Activated CD4-positive, CD25-positive, alpha-beta regulatory T cell treated with anti-CD3 and anti-CD28 coated beads, Interleukin-2, amount 50 U/mL, for 72 hours (primary cell): ENCODE measurements around the gene LIN54.
"Not testable (repeated sequence)": the region's sequence is repeated elsewhere in the genome, so short reads cannot be mapped to it uniquely, and the experiment has no call there.

ENCODE experiments used
- DNase-seq: peaks from one replicate; pipeline ENCODE4 v3.0.0; 2021

LIN54 gene

DNA sequence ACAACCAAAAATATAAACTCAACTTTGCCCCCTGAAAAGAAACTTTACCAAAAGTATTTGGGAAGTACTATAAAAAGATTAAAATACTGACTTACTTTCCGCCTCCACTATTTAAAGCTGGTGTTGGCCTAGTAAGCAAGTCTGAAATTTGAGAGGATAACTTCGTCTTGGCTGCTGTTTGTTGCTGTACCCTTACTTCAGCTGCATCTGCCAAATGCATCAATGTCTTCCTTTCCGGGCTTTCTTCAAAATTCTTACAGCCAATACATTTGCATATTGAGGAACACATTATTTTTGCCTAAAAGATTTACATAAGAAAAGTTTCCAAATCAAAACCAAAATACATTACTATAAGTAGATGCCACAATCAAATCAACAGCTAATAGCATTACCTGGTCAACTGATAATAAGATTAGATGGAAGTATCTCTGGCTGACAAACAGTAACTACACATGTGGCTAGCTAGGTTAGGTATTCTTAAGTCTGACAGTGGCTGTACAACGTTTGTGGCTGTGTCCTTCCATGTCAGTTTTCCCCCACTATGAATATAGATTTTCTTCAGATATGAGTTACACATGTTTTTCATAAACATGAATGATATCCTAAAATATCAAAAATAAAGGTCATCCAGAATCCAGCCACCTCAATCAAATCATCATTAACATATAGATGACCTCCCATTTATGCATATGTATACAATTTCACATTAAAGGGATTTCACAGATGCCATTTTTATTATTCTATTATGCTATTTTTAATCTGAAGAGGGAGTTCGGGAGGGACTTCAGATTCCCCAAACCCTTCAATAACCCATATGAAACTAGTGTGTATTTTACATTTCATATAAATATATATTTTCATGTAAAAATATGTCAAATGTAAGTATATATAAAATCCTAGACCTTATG, 79.5 kb downstream of the LIN54 start:
- no peak for DNase-seq

GRCh38 chr4:82921795-82922194, 88.8 kb downstream of the LIN54 start:
- no peak for DNase-seq

- DNase-seq, result no peak
Observed at GRCh38 chr4:82919386-82919785, 91.2 kb downstream of the LIN54 start.

DNA sequence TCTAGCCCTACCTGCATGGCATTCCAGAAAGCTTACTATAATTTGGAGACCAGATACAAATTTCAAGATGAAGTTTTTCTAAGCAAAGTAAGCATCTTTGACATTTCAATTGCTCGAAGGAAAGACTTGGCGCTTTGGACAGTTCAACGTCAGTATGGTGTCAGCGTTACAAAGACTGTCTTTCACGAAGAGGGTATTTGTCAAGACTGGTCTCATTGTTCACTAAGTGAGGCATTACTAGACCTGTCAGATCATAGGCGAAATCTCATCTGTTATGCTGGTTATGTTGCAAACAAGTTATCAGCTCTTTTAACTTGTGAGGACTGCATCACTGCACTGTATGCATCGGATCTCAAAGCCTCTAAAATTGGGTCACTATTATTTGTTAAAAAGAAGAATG, 92.5 kb downstream of the LIN54 start:
- DNase-seq, result no peak

DNA sequence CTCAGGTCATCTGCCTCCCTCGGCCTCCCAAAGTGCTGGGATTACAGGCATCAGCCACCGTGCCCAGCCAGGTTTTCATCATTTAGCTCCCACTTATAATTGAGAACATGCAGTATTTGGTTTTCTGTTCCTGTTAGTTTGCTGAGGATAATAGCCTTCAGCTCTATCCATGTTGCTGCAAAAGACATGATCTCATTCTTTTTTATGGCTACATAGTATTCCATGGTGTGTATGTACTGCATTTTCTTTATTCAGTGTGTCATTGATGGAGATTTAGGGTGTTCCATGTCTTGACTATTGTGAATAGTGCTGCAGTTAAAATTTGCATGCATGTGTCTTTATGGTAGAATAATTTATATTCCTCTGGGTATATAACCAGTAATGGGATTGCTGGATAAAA, 96.7 kb downstream of the LIN54 start:
- not testable (repeated sequence) for DNase-seq

DNA sequence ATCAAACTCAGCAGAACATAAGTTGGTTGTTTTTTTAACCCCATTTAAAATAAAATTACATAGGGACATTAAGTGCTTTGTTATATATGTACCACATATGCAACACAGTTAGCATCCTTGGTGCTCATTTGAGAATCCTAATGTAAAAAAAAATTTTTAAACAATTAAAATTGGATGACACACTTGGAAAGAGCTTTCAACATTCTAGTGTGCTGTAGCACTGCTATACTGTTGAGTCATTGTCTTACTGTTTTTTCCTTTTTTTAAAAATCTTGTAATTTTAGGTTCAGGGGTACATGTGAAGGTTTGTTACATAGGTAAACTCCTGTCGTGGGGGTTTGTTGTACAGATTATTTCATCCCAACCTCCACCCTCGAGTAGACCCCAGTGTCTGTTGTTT, 97.3 kb downstream of the LIN54 start:
- no peak for DNase-seq

DNA sequence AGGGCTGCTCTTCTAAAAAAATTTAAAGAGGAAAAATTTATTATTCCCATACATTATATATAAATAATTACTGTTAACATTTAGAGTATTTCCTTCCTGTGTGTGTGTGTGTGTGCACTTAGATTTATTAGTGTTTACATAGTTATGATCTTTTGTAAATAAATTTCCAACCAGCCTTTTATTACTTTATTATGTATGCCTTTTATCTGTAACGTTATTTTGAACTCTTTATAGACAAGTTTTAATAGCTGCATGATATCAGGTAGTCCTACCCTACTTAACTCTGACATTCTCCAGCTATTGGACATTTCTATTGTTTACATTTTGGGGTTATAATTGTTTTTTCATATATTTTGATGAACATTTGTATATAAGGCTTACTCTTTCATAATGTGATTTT, 101.3 kb downstream of the LIN54 start:
- no peak for DNase-seq

- no peak for DNase-seq
Observed at GRCh38 chr4:82906469-82906868, 104.2 kb downstream of the LIN54 start.

DNA sequence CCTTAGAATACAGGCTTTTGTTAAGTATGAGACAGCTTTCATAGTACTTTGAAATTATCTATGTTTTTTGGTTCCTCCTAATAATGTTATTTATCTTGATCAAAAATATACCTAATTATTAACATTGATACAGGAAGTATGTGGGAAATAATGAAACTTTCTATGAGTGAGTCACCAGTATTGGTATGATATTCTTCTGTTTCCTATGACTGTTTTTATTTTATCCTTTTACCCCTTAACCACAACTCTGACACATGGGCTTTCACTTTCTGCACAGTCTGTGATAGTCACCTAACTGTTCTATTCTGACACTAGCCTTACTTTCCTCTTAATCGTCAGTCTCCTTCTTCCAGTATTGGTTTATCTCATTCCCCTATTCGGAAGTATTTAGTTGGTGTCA, 105.4 kb downstream of the LIN54 start:
- no peak for DNase-seq

DNA sequence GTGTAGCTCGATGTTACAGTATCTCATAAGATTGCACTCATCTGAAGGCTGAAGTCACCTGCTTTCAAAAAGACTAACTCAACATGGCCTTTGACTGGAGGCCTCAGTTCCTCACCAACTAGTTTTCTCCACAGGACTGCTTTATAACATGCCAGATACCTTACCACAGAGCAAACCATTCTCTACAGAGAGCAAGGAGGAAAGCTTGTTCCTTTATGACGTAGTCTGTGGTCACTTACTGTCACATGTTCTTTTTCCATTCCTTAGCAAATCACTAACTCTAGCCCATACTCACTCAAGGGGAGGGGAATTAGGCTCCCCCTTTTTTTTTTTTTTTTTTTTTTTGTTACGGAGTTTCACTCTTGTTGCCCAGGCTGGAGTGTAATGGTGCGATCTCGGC, 106.9 kb downstream of the LIN54 start:
- DNase-seq, result no peak

DNA sequence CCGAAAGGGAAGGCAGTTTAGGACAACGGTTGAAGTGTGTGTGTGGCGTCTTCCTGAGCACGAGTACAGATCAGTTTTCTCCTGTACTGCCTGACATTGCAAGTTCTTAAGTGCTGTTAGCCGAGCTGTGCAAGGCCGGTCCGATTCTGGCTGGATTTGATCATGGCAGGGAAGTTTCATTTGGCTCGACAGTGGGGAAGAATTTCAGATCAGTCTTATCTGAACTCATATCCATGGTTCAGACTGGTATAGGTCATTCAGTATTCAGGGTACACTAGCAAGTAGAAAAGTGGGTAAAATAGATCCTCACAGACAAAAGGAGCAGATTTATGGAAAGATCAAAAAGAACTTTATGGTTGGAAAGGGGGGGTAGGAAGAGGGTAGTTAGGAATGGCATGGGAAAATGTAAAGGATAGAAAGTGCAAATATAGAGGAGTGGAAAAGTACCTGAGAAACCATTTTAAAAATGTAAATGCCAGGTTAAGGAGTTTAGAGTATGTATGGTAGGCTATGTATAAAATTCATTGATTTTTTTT, 109.4 kb downstream of the LIN54 start:
- DNase-seq, result no peak

DNA sequence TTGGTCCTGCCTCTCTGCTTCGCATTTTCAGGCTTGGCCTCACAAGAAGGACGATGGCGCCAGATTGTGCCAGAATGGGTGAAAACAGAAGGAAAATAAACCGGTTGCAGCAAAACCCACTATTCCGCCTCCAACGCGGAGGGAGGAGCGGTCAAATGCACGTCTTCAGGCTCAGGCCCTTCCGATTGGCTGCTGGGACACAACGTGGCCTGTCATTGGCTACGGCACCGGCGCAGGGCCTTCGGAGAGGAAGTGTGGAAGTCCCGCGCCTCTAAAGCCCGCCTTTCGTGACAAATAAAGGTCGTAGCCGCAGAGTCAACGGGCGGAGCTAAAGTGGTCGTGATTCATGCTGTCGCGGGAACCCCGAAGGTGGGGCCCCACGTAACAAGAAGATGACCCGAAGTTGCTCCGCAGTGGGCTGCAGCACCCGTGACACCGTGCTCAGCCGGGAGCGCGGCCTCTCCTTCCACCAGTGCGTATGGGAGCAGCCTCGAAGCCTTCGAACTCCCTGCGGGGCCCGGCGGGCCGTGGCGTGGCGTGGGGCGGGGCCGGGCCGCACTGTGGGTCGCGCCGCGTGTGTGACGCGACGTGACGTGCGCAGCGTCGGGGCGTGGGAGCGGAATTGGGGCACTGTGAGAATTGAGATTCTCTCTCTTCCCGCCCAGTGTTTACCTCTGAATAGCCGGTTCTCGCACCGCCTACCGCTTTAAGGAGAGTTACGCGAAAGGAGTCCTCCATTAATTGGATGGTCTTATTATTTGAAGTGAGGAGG, 110.0 kb downstream of the LIN54 start, which contains the start of gene THAP9:
Gene THAP9, plus strand, starts transcription at position 325 of the 772 bp plus-strand sequence. Its CDS starts 68 bp downstream, at position 393.
- DNase-seq, result peak; percentile 93

DNA sequence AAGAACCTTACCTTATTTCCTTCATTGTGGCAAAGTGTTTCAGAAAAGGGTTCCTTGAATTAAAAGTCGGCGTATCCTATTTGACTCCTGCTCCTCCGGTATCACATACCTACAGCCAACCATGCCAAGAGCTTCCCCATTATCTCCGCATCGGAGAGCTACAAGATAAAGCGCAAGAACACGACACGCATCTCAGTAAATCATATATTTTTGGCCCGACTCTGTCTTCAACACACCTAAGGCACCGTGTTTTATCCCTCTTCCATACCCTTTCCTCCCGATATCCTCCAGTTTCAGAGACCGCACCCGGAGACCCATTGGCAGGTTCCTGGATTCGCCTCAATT, 110.6 kb downstream of the LIN54 start:
- no peak for DNase-seq

DNA sequence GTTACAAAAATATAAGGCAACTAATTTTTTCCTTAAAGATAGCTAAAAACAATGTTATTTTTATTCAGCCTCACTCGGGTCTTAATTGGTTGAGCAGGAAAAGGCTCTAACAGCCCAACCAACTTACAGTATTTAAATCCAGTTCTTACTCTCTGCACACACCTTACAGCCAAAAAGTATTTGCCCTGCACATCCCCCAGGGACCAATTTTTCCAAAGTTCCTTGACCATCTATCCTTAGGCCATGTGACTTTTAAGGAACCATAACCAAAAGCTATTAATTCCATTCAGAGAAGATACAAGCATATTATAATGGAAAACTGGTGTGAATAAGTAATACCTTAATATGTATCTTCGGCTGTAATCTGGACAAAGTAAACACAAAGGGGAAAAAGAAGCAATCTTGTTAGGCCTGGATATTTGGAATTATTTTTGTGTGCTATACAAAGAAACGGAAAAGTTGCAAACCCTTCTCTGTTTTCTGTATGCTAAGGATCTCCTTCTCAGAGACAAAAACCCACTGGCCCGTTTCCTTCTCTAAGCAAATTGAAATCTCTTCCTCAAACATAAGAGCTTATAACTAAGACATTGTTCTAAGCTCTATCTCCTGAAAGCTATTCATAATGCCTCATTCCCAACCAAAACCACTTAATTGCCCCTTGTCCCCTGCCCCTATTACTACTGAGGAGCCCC, 111.1 kb downstream of the LIN54 start:
- no peak for DNase-seq

- no peak for DNase-seq
Observed at GRCh38 chr4:82898322-82899243, 112.0 kb downstream of the LIN54 start.

DNA sequence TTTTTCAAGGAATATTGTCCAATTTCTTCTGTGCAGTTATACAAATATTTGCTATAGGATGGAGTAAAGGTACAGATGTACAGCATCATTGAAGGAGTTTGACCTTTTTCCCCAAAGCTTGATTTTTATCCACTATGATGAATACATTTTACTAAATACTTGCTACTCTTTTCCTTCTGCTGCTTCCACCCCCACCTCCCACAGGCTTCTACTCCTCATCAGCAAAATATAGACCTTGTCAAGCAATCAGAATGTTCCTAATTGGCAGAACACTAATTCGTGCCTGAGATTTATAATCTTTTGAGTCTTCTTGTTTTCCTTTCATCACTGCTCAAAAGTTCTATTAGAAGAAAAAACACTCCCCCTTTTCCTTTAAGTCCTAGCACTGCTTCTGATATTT, 113.9 kb downstream of the LIN54 start:
- no peak for DNase-seq

DNA sequence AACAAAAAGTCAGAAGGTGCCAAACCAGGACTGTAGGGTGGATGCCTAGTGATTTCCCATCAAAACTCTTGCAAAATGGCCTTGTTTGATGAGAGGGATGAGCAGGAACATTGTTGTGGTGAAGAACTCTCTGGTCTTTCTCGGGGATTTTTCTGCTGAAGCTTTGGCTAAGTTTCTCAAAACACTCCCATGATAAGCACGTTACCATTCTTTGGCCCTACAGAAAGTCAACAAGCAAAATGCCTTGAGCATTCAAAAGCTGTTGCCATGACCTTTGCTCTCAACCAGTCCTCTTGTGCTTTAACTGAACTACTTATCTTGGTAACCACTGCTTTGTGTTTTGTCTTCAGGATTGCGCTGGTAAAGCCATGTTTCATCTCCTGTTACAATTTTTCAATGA, 116.7 kb downstream of the LIN54 start:
- DNase-seq, result no peak

- no peak for DNase-seq
Observed at GRCh38 chr4:82892467-82892802, 118.2 kb downstream of the LIN54 start.

DNA sequence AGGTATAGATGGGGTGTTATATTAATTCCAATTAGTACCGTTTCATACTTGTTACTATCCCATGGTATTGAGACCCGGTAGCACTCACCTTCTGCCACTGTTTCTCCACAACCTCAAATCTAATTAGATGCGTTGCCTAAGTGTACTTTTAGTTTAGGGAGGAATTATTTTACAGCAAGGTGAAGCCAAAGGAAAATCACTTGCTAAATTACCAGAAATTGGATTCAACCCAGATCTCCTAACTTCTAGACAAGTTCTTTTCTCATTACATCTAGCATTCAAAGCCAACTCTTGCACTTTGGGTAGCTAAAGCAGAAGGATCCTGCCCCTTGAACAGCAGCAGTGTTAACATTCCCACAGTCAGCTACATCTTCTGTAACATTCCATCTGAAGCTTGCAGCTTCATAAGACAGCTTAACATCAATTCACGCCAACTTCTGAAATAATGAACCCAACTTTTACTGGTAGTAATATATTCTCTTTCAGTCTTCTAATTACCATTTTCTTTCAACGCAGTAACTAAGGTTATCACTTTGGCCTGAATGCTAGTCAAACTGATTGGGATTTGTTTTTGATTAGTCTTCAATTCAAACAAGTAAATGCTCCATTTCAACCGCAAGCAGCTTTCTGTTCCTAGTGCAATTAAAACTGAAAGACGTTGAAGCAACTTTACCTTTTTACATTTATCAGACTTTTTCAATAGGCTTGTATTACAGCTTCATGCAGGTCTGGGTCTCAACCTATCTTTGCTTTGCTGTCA, 118.7 kb downstream of the LIN54 start:
- no peak for DNase-seq

DNA sequence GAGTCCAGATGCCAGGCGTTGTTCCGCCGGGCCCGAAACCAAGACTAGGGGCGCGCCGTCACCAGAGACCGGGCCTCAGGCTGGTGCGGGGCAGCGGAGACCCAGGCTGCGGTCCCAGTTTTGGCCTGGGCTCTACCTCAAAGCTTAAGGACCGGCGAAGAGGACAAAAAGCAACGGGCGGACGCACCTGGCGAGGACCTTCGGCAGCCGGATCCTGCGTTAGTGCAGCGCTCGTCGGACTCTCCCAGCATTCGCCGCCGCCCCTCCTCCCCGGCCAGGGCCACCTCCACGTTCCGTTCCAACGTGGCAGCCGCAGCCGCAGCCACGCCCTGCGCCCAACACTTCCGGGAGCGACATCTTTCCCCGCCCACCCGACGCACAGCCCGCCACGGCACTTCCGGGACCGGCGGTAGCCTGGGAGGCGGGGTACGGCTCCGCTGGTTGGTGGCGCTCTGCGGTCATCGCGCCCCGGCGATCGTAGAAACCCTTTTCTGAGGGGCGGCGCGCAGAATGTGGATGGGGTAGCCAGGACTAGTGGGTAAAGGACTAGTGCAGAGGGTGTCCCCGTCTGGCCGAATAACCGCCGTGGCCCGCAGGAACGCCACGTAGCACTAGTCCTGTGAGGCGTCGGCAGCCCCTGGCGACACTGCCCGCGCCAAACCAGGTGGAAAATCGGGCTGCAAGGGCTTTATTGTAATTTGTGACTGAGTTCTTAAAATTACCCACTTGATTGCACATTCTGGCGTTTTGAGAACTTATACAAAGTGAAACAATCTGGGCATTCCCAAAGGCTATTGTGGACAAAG, 119.5 kb downstream of the LIN54 start, which contains the start of gene SEC31A:
Gene SEC31A, minus strand, starts transcription at position 253 of the 806 bp plus-strand sequence. CDS start 9,217 bp downstream, outside the sequence.
- peak; percentile 97 for DNase-seq
